GM19043 (cell line): Measurements from ENCODE around the gene C21orf58.
A peak's percentile ranks its signal among the peaks of the same experiment; 100 is the strongest.

ENCODE experiments used
- ATAC-seq: cut with Tn5 transposase; IDR thresholded peaks from one replicate; pipeline ENCODE4 v1.9.1; 2021; ENCODE audit warnings: low read depth; ENCODE audit not compliant: unreplicated experiment

Gene C21orf58

GRCh38 chr21:46299167-46299566 is 24.5 kb downstream of the C21orf58 start:
- ATAC-seq: no peak

- no peak for ATAC-seq
These were observed 26.1 kb downstream of the C21orf58 start for GRCh38 chr21:46297338-46298271.

- ATAC-seq: no peak
These were observed 27.5 kb downstream of the C21orf58 start for GRCh38 chr21:46295996-46296752.

GRCh38 chr21:46295177-46295770 is 28.4 kb downstream of the C21orf58 start:
- ATAC-seq: no peak

- ATAC-seq: no peak
These were observed 29.0 kb downstream of the C21orf58 start for GRCh38 chr21:46294647-46295176.

GRCh38 chr21:46291561-46291960 is 32.1 kb downstream of the C21orf58 start:
- no peak for ATAC-seq

- ATAC-seq: no peak
These were observed 34.0 kb downstream of the C21orf58 start for GRCh38 chr21:46289655-46290179.

- no peak for ATAC-seq
These were observed 36.1 kb downstream of the C21orf58 start for GRCh38 chr21:46287541-46287940.

- no peak for ATAC-seq
These were observed 37.0 kb downstream of the C21orf58 start for GRCh38 chr21:46286648-46287002.

GRCh38 chr21:46285761-46286647 is 37.7 kb downstream of the C21orf58 start, which contains the start of gene YBEY:
Gene YBEY (plus strand): TSS chr21:46286342. CDS start chr21:46286914, 572 bp downstream.
- ATAC-seq: peak; percentile 81

- no peak for ATAC-seq
These were observed 38.4 kb downstream of the C21orf58 start, which contains the start of gene MCM3AP for GRCh38 chr21:46285206-46285661. Gene MCM3AP (minus strand): TSS chr21:46285611. CDS start chr21:46285286, 325 bp downstream.

GRCh38 chr21:46284733-46285132 is 38.9 kb downstream of the C21orf58 start:
- ATAC-seq: no peak

- no peak for ATAC-seq
These were observed 39.5 kb downstream of the C21orf58 start for GRCh38 chr21:46284077-46284644.

- no peak for ATAC-seq
These were observed 48.8 kb downstream of the C21orf58 start for GRCh38 chr21:46274797-46275390.

- ATAC-seq: no peak
These were observed 50.3 kb downstream of the C21orf58 start for GRCh38 chr21:46273341-46273740.

- no peak for ATAC-seq
These were observed 54.2 kb downstream of the C21orf58 start for GRCh38 chr21:46269466-46269865.

GRCh38 chr21:46268371-46268770 is 55.3 kb downstream of the C21orf58 start:
- no peak for ATAC-seq

GRCh38 chr21:46266946-46267345 is 56.7 kb downstream of the C21orf58 start:
- no peak for ATAC-seq
